Mucosa of descending colon (tissue), 3 donors: Measurements from ENCODE around the gene HES3. TPM values are rescaled to one million over a fixed set of nuclear protein-coding genes. Genes with fewer than 3 reads are reported as not detected.
A peak's percentile ranks its signal among the peaks of the same experiment; 100 is the strongest.

Experiments used
- ATAC-seq: fragments of 200-7000 bp; cut with Tn5 transposase; one replicate; pipeline ENCODE4 v1.9.1; 2020; ENCODE audit warnings: mild to moderate bottlenecking, moderate library complexity
- DNase-seq, 3 donors: peaks; one replicate each; pipeline ENCODE4 v3.0.0-alpha.2; 2020
- H3K36me3 ChIP-seq: fragments of 200-600 bp; one replicate; pipeline ENCODE4 v1.8.0; 2021; ENCODE audit warnings: low read depth, mild to moderate bottlenecking
- H3K4me1 ChIP-seq: fragments of 200-600 bp; one replicate; pipeline ENCODE4 v1.8.0; 2021; ENCODE audit warnings: low read depth, mild to moderate bottlenecking
- H3K4me3 ChIP-seq: fragments of 200-600 bp; one replicate; pipeline ENCODE4 v1.8.0; 2021; ENCODE audit warnings: mild to moderate bottlenecking
- H3K9me3 ChIP-seq: fragments of 200-600 bp; one replicate; pipeline ENCODE4 v1.8.0; 2021; ENCODE audit warnings: mild to moderate bottlenecking
- CTCF ChIP-seq: fragments of 200-600 bp; IDR thresholded peaks from one replicate; pipeline ENCODE4 v1.8.0; 2022; ENCODE audit warnings: antibody characterized with exemption, mild to moderate bottlenecking
- intact Hi-C, 2 donors: fragments of 100-400 bp; cut with DNase I in 1 of 2; cut with micrococcal nuclease in 1 of 2; formaldehyde crosslinking; loops; one replicate each; pipeline versions ENCODE4 v1.11.0 to v1.11.1; 2022; cut with DNase I, micrococcal nuclease
- total RNA-seq, 3 donors: library from RNA; stranded (reverse); fragmentation: NEBNext Ultra II Directional in 2 of 3; extraction: Animal tissue kit (Norgen Biotek cat#: 25700) in 2 of 3; gene quantifications; one replicate each; pipeline versions ENCODE4 v1.2.1 to v1.2.4, GENCODE V29; 2021 to 2023
- donor health status: DM: no; HTN: no; CAD: no; lungs with moderate emphysema.
- donor health status: DM: no; HTN: no; CAD: no.
- donor health status: DM: no; HTN: yes; CAD: no.

Gene HES3
- total RNA-seq, 3 donors from 2014 or later: not detected

GRCh38 chr1:6260433-6260934, 16.5 kb downstream of the HES3 start:
- no peak for TF ChIP-seq CTCF
- DNase-seq (peak in 1 of 3 donors; percentile 33), ATAC-seq (peak; percentile 7)
- H3K4me1 ChIP-seq: peaks cover 16% of the 10 kb centered on the region
- peak overlapping the region; percentile 32 for H3K4me3 ChIP-seq
- no peaks in the 10 kb centered on the region for H3K36me3 ChIP-seq
- H3K9me3 ChIP-seq: no peaks in the 10 kb centered on the region
- intact Hi-C loops: no loop called here

- intact Hi-C loops: no loop called here
- Histone ChIP-seq H3K9me3 (no peaks in the 10 kb centered on the region), H3K36me3 (no peaks in the 10 kb centered on the region), H3K4me1 (peaks cover 16% of the 10 kb centered on the region), H3K4me3 (peak within 1 kb of the TSS; percentile 32)
- no peak for TF ChIP-seq CTCF
- ATAC-seq (peak; percentile 67), DNase-seq (peak in 2 of 3 donors; percentile 50 to 70)
Measured at GRCh38 chr1:6260961-6261614, 17.1 kb downstream of the HES3 start, which contains the start of gene GPR153. Gene GPR153, minus strand, starts transcription at chr1:6261098. Its CDS starts 6,193 bp downstream, at chr1:6254905.

- DNase-seq (no peak), ATAC-seq (peak; percentile 1)
- no peak for TF ChIP-seq CTCF
- intact Hi-C loops: no loop called here
- H3K9me3 ChIP-seq: no peaks in the 10 kb centered on the region
- H3K36me3 ChIP-seq: no peaks in the 10 kb centered on the region
- H3K4me1 ChIP-seq: peaks cover 16% of the 10 kb centered on the region
- H3K4me3 ChIP-seq: no peak overlapping the region
Measured at GRCh38 chr1:6261615-6261995, 17.6 kb downstream of the HES3 start.

GRCh38 chr1:6262555-6263420, 18.8 kb downstream of the HES3 start:
- no peak for ATAC-seq
- TF ChIP-seq CTCF: no peak
- H3K9me3 ChIP-seq: no peaks in the 10 kb centered on the region
- peaks cover 16% of the 10 kb centered on the region for H3K4me1 ChIP-seq
- no peaks in the 10 kb centered on the region for H3K36me3 ChIP-seq
- peak in 2 of 3 donors; percentile 41 to 55 for DNase-seq
- no peak overlapping the region for H3K4me3 ChIP-seq
- intact Hi-C loops: no loop called here

- Histone ChIP-seq H3K4me1 (peaks cover 15% of the 10 kb centered on the region), H3K9me3 (no peaks in the 10 kb centered on the region), H3K36me3 (no peaks in the 10 kb centered on the region), H3K4me3 (no peak overlapping the region)
- intact Hi-C loops: no loop called here
- no peak for TF ChIP-seq CTCF
- DNase-seq (no peak), ATAC-seq (no peak)
Measured at GRCh38 chr1:6263716-6264115, 19.7 kb downstream of the HES3 start.
